Measurements from ENCODE around the gene DNAJC4. TPM values are rescaled to one million over a fixed set of nuclear protein-coding genes. Genes with fewer than 3 reads are reported as not detected.

DNAJC4 gene
- polyA plus RNA-seq, 1 donor from 2014 or later: 20.3 TPM

- Histone ChIP-seq H3F3A (ENCODE audit: insufficient read depth, low read length, poor library complexity, severe bottlenecking) (no peaks in the 10 kb centered on the region), H3K27me3 (ENCODE audit: insufficient read depth, low read depth, low read length) (peaks cover 8% of the 10 kb centered on the region), H3K79me2 (replicated peaks; ENCODE audit: insufficient read depth, low read length) (no peaks in the 10 kb centered on the region), H3K9ac (ENCODE audit: low read length) (no peak overlapping the region), H3K4me2 (ENCODE audit: low read length) (no peak overlapping the region), H3K27ac (ENCODE audit: low read length) (no peak overlapping the region), H3K9me2 (ENCODE audit: insufficient read depth, low read length) (no peaks in the 10 kb centered on the region), H3K9me3 (ENCODE audit: low read length) (no peaks in the 10 kb centered on the region), H2AFZ (ENCODE audit: low read depth, low read length) (no peak overlapping the region), H3K36me3 (ENCODE audit: insufficient read depth, low read length) (no peaks in the 10 kb centered on the region), H4K20me1 (ENCODE audit: insufficient read depth) (no peaks in the 10 kb centered on the region), H3K4me3 (ENCODE audit: low read length) (no peak overlapping the region)
- no peak for TF ChIP-seq POLR2AphosphoS5 (IDR thresholded peaks at IDR 0.05)
- no peak for TF ChIP-seq RAD21 (conservative IDR thresholded peaks at IDR 0.05)
- no peak for TF ChIP-seq MXI1 (conservative IDR thresholded peaks at IDR 0.05; ENCODE audit: poor library complexity, severe bottlenecking)
- TF ChIP-seq REST (IDR thresholded peaks at IDR 0.05; ENCODE audit: borderline replicate concordance): no peak
- no peak for TF ChIP-seq CTCF (IDR thresholded peaks at IDR 0.05; ENCODE audit: poor library complexity, severe bottlenecking)
- TF ChIP-seq SMC3 (conservative IDR thresholded peaks at IDR 0.05; ENCODE audit: poor library complexity): no peak
- TF ChIP-seq TAF1 (IDR thresholded peaks at IDR 0.05; ENCODE audit: low read depth): no peak
- no peak for TF ChIP-seq EP300 (conservative IDR thresholded peaks at IDR 0.05; ENCODE audit: poor library complexity, severe bottlenecking)
- TF ChIP-seq EZH2 (IDR thresholded peaks at IDR 0.05; ENCODE audit: borderline replicate concordance, insufficient read depth, low read length, poor library complexity, severe bottlenecking): no peak
Measured at GRCh38 chr11:64237484-64237951, 7.2 kb downstream of the DNAJC4 start.

GRCh38 chr11:64238076-64238475 lies 7.7 kb downstream of the DNAJC4 start:
- TF ChIP-seq CTCF (IDR thresholded peaks at IDR 0.05; ENCODE audit: poor library complexity, severe bottlenecking) (no peak), POLR2AphosphoS5 (IDR thresholded peaks at IDR 0.05) (no peak), REST (IDR thresholded peaks at IDR 0.05; ENCODE audit: borderline replicate concordance) (no peak), RAD21 (conservative IDR thresholded peaks at IDR 0.05) (no peak), EZH2 (IDR thresholded peaks at IDR 0.05; ENCODE audit: borderline replicate concordance, insufficient read depth, low read length, poor library complexity, severe bottlenecking) (no peak), SMC3 (conservative IDR thresholded peaks at IDR 0.05; ENCODE audit: poor library complexity) (no peak), TAF1 (IDR thresholded peaks at IDR 0.05; ENCODE audit: low read depth) (no peak), MXI1 (conservative IDR thresholded peaks at IDR 0.05; ENCODE audit: poor library complexity, severe bottlenecking) (no peak), EP300 (conservative IDR thresholded peaks at IDR 0.05; ENCODE audit: poor library complexity, severe bottlenecking) (no peak)
- H2AFZ ChIP-seq (ENCODE audit: low read depth, low read length): no peak overlapping the region
- H3K9me2 ChIP-seq (ENCODE audit: insufficient read depth, low read length): no peaks in the 10 kb centered on the region
- H3F3A ChIP-seq (ENCODE audit: insufficient read depth, low read length, poor library complexity, severe bottlenecking): no peaks in the 10 kb centered on the region
- H4K20me1 ChIP-seq (ENCODE audit: insufficient read depth): no peaks in the 10 kb centered on the region
- no peaks in the 10 kb centered on the region for H3K36me3 ChIP-seq (ENCODE audit: insufficient read depth, low read length)
- H3K4me2 ChIP-seq (ENCODE audit: low read length): no peak overlapping the region
- H3K27me3 ChIP-seq (ENCODE audit: insufficient read depth, low read depth, low read length): peaks cover 8% of the 10 kb centered on the region
- H3K4me3 ChIP-seq (ENCODE audit: low read length): no peak overlapping the region
- no peak overlapping the region for H3K9ac ChIP-seq (ENCODE audit: low read length)
- H3K9me3 ChIP-seq (ENCODE audit: low read length): no peaks in the 10 kb centered on the region
- no peaks in the 10 kb centered on the region for H3K79me2 ChIP-seq (replicated peaks; ENCODE audit: insufficient read depth, low read length)
- H3K27ac ChIP-seq (ENCODE audit: low read length): no peak overlapping the region

Data from neural cell (in vitro differentiated cells).